K562 (cell line): ENCODE results near the gene HEPACAM. TPM values are rescaled to one million over a fixed set of nuclear protein-coding genes. Genes with fewer than 3 reads are reported as not detected.

Source experiments
- ATAC-seq: fragments of 200-7000 bp; cut with Tn5 transposase; 3 replicates; pipeline ENCODE4 v1.9.1; 2020; ENCODE audit warnings: moderate library complexity
- BruUV-seq: library from RNA; stranded (reverse); fragments of 400-500 nt; replicated peaks from 2 replicates; lab custom pipeline; 2021; lab: Mats Ljungman, UMichigan
- CTCF ChIA-PET: fragments of 300-600 bp; formaldehyde crosslinking; extraction: SDS; loops from one replicate; lab custom pipeline; 2021; ENCODE audit warnings: low intra/inter-chr PET ratio; lab: Yijun Ruan, JAX
- POLR2A ChIA-PET: fragments of 300-600, 350-650 bp; sonication (Branson Sonifier 250); formaldehyde crosslinking; extraction: SDS; loops from one replicate; lab custom pipeline; 2021; ENCODE audit warnings: antibody characterized with exemption, inconsistent platforms; lab: Yijun Ruan, JAX
- DNase-seq, 4 experiments: peaks; one replicate each; pipeline versions ENCODE4 v3.0.0 to v3.0.0-alpha.2; 2011 to 2018; ENCODE audit warnings: low spot score in 3 of 4, mixed read lengths in 3 of 4; ENCODE audit errors: extremely low read depth in 1 of 4
- FAIRE-seq: peaks from 2 replicates; lab custom pipeline; 2011; peaks lifted over from hg19 to GRCh38; lab: Jason Lieb, UNC
- H2AFZ ChIP-seq: 2 replicates; pipeline ENCODE4 v1.6.0; 2011; ENCODE audit warnings: low read depth, low read length, control low read depth, inconsistent platforms
- H3K27ac ChIP-seq: fragments of 200-600 bp; 3 replicates; pipeline ENCODE4 v1.8.0; 2011; ENCODE audit warnings: low read depth, mild to moderate bottlenecking, control low read depth, inconsistent platforms, low read length, moderate library complexity, mixed read lengths; ENCODE audit errors: extremely low read depth
- H3K27me3 ChIP-seq, 2 experiments: fragments of 300-600 bp in 1 of 2; 2 replicates in 1 of 2; 3 replicates in 1 of 2; pipeline versions ENCODE4 v1.6.0 to v1.8.0; 2011; ENCODE audit warnings: inconsistent platforms in 2 of 2, low read length in 2 of 2, mild to moderate bottlenecking in 1 of 2, mixed read lengths in 1 of 2, moderate library complexity in 1 of 2; ENCODE audit not compliant: control insufficient read depth in 2 of 2, insufficient read depth in 2 of 2
- H3K36me3 ChIP-seq: fragments of 300-600 bp; 3 replicates; pipeline ENCODE4 v1.8.0; 2011; ENCODE audit warnings: mild to moderate bottlenecking, low read length, inconsistent platforms; ENCODE audit not compliant: control insufficient read depth, insufficient read depth
- H3K4me1 ChIP-seq, 2 experiments: fragments of 200-600 bp in 1 of 2; replicated peaks in 1 of 2; 2 replicates in 1 of 2; 3 replicates in 1 of 2; pipeline versions ENCODE4 v1.5.1 to v1.8.0; 2011; ENCODE audit warnings: inconsistent platforms in 2 of 2, low read length in 2 of 2, mild to moderate bottlenecking in 1 of 2, mixed read lengths in 1 of 2, moderate library complexity in 1 of 2; ENCODE audit not compliant: control insufficient read depth in 2 of 2, insufficient read depth in 2 of 2
- H3K4me2 ChIP-seq: 2 replicates; pipeline ENCODE4 v1.6.1; 2011; ENCODE audit warnings: low read length, control low read depth, inconsistent platforms, mixed read lengths; ENCODE audit not compliant: insufficient read depth
- H3K4me3 ChIP-seq: fragments of 200-600 bp; sonication (generic), shearing (Covaris generic); 2 replicates; pipeline ENCODE4 v1.5.1; 2016; ENCODE audit warnings: control low read depth, inconsistent platforms
- H3K79me2 ChIP-seq: fragments of 200-600 bp; 3 replicates; pipeline ENCODE4 v1.8.0; 2011; ENCODE audit warnings: low read length, inconsistent platforms; ENCODE audit not compliant: control insufficient read depth, insufficient read depth
- H3K9ac ChIP-seq, 2 experiments: 2 replicates each; pipeline versions ENCODE4 v1.6.0 to v1.6.1; 2011; ENCODE audit warnings: low read depth in 2 of 2, low read length in 2 of 2, control low read depth in 1 of 2, inconsistent platforms in 1 of 2, mild to moderate bottlenecking in 1 of 2, mixed read lengths in 1 of 2; ENCODE audit not compliant: insufficient read depth in 1 of 2
- H3K9me1 ChIP-seq: one replicate; pipeline ENCODE4 v1.6.0; 2011; ENCODE audit warnings: inconsistent platforms, mild to moderate bottlenecking, low read length, moderate library complexity; ENCODE audit not compliant: control insufficient read depth, insufficient read depth
- H3K9me3 ChIP-seq: replicated peaks from 2 replicates; pipeline ENCODE4 v1.5.1; 2011; ENCODE audit warnings: low read depth, low read length, inconsistent platforms; ENCODE audit not compliant: control insufficient read depth, insufficient read depth
- H4K20me1 ChIP-seq: replicated peaks from 2 replicates; pipeline ENCODE4 v1.6.1; 2011; ENCODE audit warnings: low read length, inconsistent platforms, mixed read lengths; ENCODE audit not compliant: control insufficient read depth, insufficient read depth
- AFF1 ChIP-seq, 2 experiments: fragments of 450-650 bp; IDR thresholded peaks; 2 replicates each; pipeline ENCODE4 v1.6.1; 2018; ENCODE audit warnings: mild to moderate bottlenecking in 2 of 2, low read depth in 1 of 2; ENCODE audit not compliant: partially characterized antibody in 2 of 2
- CHCHD3 ChIP-seq: fragments of 250-450 bp; sonication (Bioruptor Pico); IDR thresholded peaks from 2 replicates; pipeline ENCODE4 v2.1.2; 2022; ENCODE audit warnings: mild to moderate bottlenecking
- CHD7 ChIP-seq: fragments of 200-600 bp; sonication (generic); IDR thresholded peaks from one replicate; pipeline ENCODE4 v1.6.1; 2012; ENCODE audit warnings: mild to moderate bottlenecking, low read depth, low read length, inconsistent platforms
- PURB ChIP-seq: sonication (generic); formaldehyde crosslinking; IDR thresholded peaks from 2 replicates; pipeline ENCODE4 v1.9.0; 2021; ENCODE audit warnings: low read depth, mild to moderate bottlenecking, missing genetic modification reagents
- ZNF282 ChIP-seq: sonication (generic); formaldehyde crosslinking; IDR thresholded peaks from 2 replicates; pipeline ENCODE4 v1.8.1; 2023; ENCODE audit warnings: missing genetic modification reagents
- WGBS: fragments of 100-300 bp; shearing (Covaris generic); methylation state at CpG from one replicate; pipeline ENCODE4 v1.1.6; 2016; ENCODE audit warnings: low coverage, mixed read lengths; ENCODE audit not compliant: insufficient coverage; ENCODE audit errors: missing lambda C conversion rate; 5-methylcytosine and 5-hydroxymethylcytosine counted together
- in situ Hi-C: fragments of 300-500 bp; cut with MboI; formaldehyde crosslinking; loops from 4 replicates; pipeline ENCODE4 v1.15.0; 2018; ENCODE audit warnings: inconsistent platforms, mixed read lengths
- intact Hi-C: fragments of 100-400 bp; cut with micrococcal nuclease; formaldehyde crosslinking; loops from 2 replicates; pipeline ENCODE4 v1.14.2; 2022
- polyA plus RNA-seq, 8 experiments: library from polyadenylated mRNA; depleted of rRNA in 4 of 8; stranded (reverse) in 5 of 8; unstranded in 3 of 8; fragments of >200 nt; fragmentation: Nextera tagmentation in 2 of 8; fragmentation: Illumina TruSeq in 1 of 8; extraction: Ambion mirVana in 2 of 8; extraction: Trizol in 1 of 8; gene quantifications; 2 replicates each; pipeline versions ENCODE4 v1.2.1 to v1.2.3, GENCODE V29; 2011 to 2014; ENCODE audit warnings: inconsistent platforms in 1 of 8, missing spikeins in 1 of 8
- total RNA-seq, 7 experiments: library from RNA; depleted of rRNA in 6 of 7; stranded (reverse); fragments of >200 nt in 6 of 7; fragmentation: Illumina TruSeq in 2 of 7; extraction: Trizol in 2 of 7; gene quantifications; 2 replicates each; pipeline versions ENCODE4 v1.2.1 to v1.2.3, GENCODE V29; 2011 to 2021; ENCODE audit warnings: low replicate concordance in 1 of 7

Gene HEPACAM
- total and polyA plus RNA-seq, 9 of the 15 experiments (the other 6 are each of a cell fraction or from before 2014, with no cell fraction given) = not detected

DNA sequence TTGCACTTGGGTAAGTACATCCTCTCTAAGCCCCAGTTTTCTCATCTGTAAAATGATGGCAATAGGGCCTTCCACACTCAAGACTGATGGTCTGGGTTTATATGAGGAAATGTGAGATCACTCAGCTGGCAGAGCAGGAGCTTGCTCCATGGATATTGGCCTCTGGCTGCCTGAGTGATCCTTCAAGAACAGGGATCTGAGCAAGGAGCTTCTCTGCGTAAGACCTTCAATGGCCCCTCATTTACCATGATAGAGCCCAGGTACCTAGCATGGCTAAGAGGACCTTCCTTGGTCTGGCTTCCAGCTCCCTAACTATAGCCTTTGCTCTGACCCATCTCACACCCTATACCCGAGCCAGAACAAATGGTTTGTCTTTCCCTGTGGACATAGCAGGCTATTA is 43.7 kb downstream of the HEPACAM start:
- BruUV-seq = no TSS peak
- intact Hi-C loops (no loop called here), in situ Hi-C loops (no loop called here)
- no peaks in the 10 kb centered on the region for H3K79me2 ChIP-seq
- DNase-seq = no peak
- H3K9ac ChIP-seq = no peak overlapping the region
- no peak for ATAC-seq
- H4K20me1 ChIP-seq = 0 out of 2 replicates have a peak, but pooled peaks cover 4% of the 10 kb centered on the region
- H2AFZ ChIP-seq = no peak overlapping the region
- peaks cover 17 to 69% of the 10 kb centered on the region in 2 experiments for H3K27me3 ChIP-seq
- H3K27ac ChIP-seq = no peak overlapping the region
- ChIA-PET POLR2A (interaction anchor here (0.7 kb wide), 1 partner anchor 663 kb away, joined by 3 read pairs; no protein-coding TSS in a partner anchor), CTCF (no interaction called here)
- no peak overlapping the region for H3K4me3 ChIP-seq
- no peaks in the 10 kb centered on the region for H3K36me3 ChIP-seq
- H3K4me1 ChIP-seq = no peaks in the 10 kb centered on the region
- 3% methylated on average over 2 of the region's 2 CpGs for WGBS
- no peaks in the 10 kb centered on the region for H3K9me3 ChIP-seq
- peaks cover 2% of the 10 kb centered on the region for H3K9me1 ChIP-seq
- H3K4me2 ChIP-seq = no peak overlapping the region
- no peak for FAIRE-seq
- TF ChIP-seq PURB (CRISPR knock-in tag) (no peak), CHCHD3 (CRISPR knock-in tag) (no peak), ZNF282 (CRISPR knock-in tag) (no peak), CHD7 (no peak), AFF1 (IDR thresholded peaks at IDR 0.05; ENCODE audit: low read depth in 1 of 2, partially characterized antibody in 2 of 2) (no peak)
